ENCODE results near the gene AAK1. TPM values are rescaled to one million over a fixed set of nuclear protein-coding genes. Genes with fewer than 3 reads are reported as not detected.

AAK1 gene
- total and polyA plus RNA-seq, 2 of the 13 experiments (the other 11 are each of a cell fraction or from before 2014, with no cell fraction given), result 9.8 to 10.3 TPM

DNA sequence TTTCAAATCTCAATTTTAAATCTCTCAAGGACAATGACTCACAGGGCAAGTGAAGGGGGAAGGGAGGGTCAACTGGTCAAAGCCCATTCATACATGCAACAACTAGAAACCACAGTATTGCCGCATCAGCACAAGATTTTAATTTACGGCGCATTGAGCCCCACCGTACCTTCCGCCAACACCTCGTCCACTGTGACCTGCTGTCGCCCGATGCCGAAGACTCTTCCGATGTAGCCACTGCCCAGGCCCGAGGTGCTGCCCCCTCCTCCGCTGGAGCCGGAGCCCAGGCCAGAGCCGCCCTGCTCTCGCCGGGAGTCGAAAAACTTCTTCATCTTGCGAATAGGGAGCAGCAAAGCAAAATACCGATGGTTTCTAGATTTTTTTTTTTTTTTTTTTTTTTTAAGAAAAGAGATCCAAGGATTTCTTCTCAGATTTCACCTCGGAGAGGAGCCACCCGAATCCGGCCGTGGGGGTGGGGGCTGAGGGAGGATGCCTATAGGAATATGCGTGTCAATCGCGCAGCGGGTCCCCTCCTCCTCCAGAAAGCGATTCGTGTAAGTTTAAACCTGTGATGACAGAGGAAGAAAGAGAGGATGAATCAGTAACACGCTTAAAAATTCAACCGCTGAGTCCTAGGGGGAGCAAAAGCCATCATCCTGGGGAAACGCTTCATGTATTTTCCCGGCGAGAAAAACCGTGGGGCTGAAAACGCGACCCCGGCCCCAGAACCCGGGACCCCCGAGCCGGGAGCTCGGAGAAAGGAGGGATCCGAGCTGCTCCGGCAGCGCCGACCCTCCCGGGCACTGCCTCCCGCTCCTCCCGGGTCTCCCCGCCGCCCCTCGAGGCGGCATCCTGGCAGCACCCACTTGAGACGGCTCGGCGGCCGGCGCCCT lies 584 bp downstream of the AAK1 start (continued):
- TF ChIP-seq NCOA5 (CRISPR knock-in tag; IDR thresholded peaks at IDR 0.05) (no peak), TBX3 (IDR thresholded peaks at IDR 0.05; ENCODE audit: borderline replicate concordance) (no peak), ZNF562 (CRISPR knock-in tag; IDR thresholded peaks at IDR 0.05; ENCODE audit: borderline replicate concordance) (no peak), ZNF589 (CRISPR knock-in tag; conservative IDR thresholded peaks at IDR 0.05) (no peak), ZNF563 (CRISPR knock-in tag; IDR thresholded peaks at IDR 0.05) (no peak; the same call in 1 of the 2 replicates), ZNF850 (CRISPR knock-in tag; conservative IDR thresholded peaks at IDR 0.05) (peak; percentile 78; the same call in 1 of the 2 replicates), ZC3H13 (CRISPR knock-in tag; IDR thresholded peaks at IDR 0.05) (peak; percentile 11; the same call in 1 of the 2 replicates), ZNF430 (CRISPR knock-in tag; IDR thresholded peaks at IDR 0.05) (0 out of 2 replicates have a peak, but pooled peaks have one; percentile 6), ZMYM4 (CRISPR knock-in tag; IDR thresholded peaks at IDR 0.05) (no peak; the same call in 1 of the 2 replicates), ATF7-NPFF (CRISPR knock-in tag; IDR thresholded peaks at IDR 0.05; ENCODE audit: low read depth) (no peak), ZNF382 (CRISPR knock-in tag; IDR thresholded peaks at IDR 0.05; ENCODE audit: borderline replicate concordance) (no peak), ASH2L (IDR thresholded peaks at IDR 0.05; ENCODE audit: insufficient read length, low read depth, low read length) (peak; percentile 84), POLR2A (IDR thresholded peaks at IDR 0.05; ENCODE audit: insufficient read depth in 1 of 2, low read depth in 2 of 2, low read length in 2 of 2) (peak in 1 of 2 experiments; percentile 59; a peak in 2 of 4 replicates), MEF2D (CRISPR knock-in tag; IDR thresholded peaks at IDR 0.05) (0 out of 2 replicates have a peak, but pooled peaks have one; percentile 38), SMAD9 (CRISPR knock-in tag; IDR thresholded peaks at IDR 0.05) (no peak), ZNF670 (CRISPR knock-in tag; IDR thresholded peaks at IDR 0.05; ENCODE audit: borderline replicate concordance) (peak; percentile 18; the same call in 1 of the 2 replicates), ZNF878 (CRISPR knock-in tag; IDR thresholded peaks at IDR 0.05) (0 out of 2 replicates have a peak, but pooled peaks have one; percentile 25), GTF2F1 (IDR thresholded peaks at IDR 0.05; ENCODE audit: low read length) (no peak), ZFAT (CRISPR knock-in tag; conservative IDR thresholded peaks at IDR 0.05) (no peak), ZC3H4 (CRISPR knock-in tag; IDR thresholded peaks at IDR 0.05; ENCODE audit: borderline replicate concordance) (0 out of 2 replicates have a peak, but pooled peaks have one; percentile 29), REPIN1 (CRISPR knock-in tag; IDR thresholded peaks at IDR 0.05; ENCODE audit: borderline replicate concordance, low read depth) (peak; percentile 49; the same call in 1 of the 2 replicates), RFXANK (CRISPR knock-in tag; IDR thresholded peaks at IDR 0.05) (no peak)
- TF ChIP-seq, protein P1, sequence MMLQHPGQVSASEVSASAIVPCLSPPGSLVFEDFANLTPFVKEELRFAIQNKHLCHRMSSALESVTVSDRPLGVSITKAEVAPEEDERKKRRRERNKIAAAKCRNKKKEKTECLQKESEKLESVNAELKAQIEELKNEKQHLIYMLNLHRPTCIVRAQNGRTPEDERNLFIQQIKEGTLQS (CRISPR knock-in tag; IDR thresholded peaks at IDR 0.05), result peak; percentile 84
- TF ChIP-seq, protein P2, sequence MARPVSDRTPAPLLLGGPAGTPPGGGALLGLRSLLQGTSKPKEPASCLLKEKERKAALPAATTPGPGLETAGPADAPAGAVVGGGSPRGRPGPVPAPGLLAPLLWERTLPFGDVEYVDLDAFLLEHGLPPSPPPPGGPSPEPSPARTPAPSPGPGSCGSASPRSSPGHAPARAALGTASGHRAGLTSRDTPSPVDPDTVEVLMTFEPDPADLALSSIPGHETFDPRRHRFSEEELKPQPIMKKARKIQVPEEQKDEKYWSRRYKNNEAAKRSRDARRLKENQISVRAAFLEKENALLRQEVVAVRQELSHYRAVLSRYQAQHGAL (CRISPR knock-in tag; IDR thresholded peaks at IDR 0.05; ENCODE audit: not compliant biosample characterization), result no peak
- TF ChIP-seq, protein P3, sequence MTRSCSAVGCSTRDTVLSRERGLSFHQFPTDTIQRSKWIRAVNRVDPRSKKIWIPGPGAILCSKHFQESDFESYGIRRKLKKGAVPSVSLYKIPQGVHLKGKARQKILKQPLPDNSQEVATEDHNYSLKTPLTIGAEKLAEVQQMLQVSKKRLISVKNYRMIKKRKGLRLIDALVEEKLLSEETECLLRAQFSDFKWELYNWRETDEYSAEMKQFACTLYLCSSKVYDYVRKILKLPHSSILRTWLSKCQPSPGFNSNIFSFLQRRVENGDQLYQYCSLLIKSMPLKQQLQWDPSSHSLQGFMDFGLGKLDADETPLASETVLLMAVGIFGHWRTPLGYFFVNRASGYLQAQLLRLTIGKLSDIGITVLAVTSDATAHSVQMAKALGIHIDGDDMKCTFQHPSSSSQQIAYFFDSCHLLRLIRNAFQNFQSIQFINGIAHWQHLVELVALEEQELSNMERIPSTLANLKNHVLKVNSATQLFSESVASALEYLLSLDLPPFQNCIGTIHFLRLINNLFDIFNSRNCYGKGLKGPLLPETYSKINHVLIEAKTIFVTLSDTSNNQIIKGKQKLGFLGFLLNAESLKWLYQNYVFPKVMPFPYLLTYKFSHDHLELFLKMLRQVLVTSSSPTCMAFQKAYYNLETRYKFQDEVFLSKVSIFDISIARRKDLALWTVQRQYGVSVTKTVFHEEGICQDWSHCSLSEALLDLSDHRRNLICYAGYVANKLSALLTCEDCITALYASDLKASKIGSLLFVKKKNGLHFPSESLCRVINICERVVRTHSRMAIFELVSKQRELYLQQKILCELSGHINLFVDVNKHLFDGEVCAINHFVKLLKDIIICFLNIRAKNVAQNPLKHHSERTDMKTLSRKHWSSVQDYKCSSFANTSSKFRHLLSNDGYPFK (CRISPR knock-in tag; IDR thresholded peaks at IDR 0.05; ENCODE audit: borderline replicate concordance), result no peak; the same call in 1 of the 2 replicates
